GM23248 (cell line): ENCODE measurements around the gene FNDC3B. TPM values are rescaled to one million over a fixed set of nuclear protein-coding genes. Genes with fewer than 3 reads are reported as not detected.

Experiments
- DNase-seq: peaks from one replicate; pipeline ENCODE4 v3.0.0-alpha.2; 2015
- H2AFZ ChIP-seq: fragments of 200-600 bp; sonication (generic); 2 replicates; pipeline ENCODE4 v1.6.1; 2016; ENCODE audit warnings: antibody characterized with exemption
- H3F3A ChIP-seq: fragments of 200-600 bp; sonication (generic); 2 replicates; pipeline ENCODE4 v1.6.1; 2016; ENCODE audit warnings: mild to moderate bottlenecking, antibody characterized with exemption, mixed run types; ENCODE audit not compliant: insufficient read depth
- H3K27ac ChIP-seq: fragments of 200-600 bp; sonication (generic); 2 replicates; pipeline ENCODE4 v1.5.1; 2016; ENCODE audit warnings: mild to moderate bottlenecking
- H3K27me3 ChIP-seq: fragments of 200-600 bp; sonication (generic); replicated peaks from 2 replicates; pipeline ENCODE4 v1.6.1; 2016; ENCODE audit warnings: mild to moderate bottlenecking; ENCODE audit not compliant: insufficient read depth
- H3K36me3 ChIP-seq: fragments of 200-600 bp; sonication (generic); 2 replicates; pipeline ENCODE4 v1.6.1; 2016; ENCODE audit warnings: low read depth, mild to moderate bottlenecking
- H3K4me1 ChIP-seq: fragments of 200-600 bp; sonication (generic); 2 replicates; pipeline ENCODE4 v1.6.1; 2016; ENCODE audit warnings: mild to moderate bottlenecking; ENCODE audit not compliant: insufficient read depth
- H3K4me2 ChIP-seq: fragments of 200-600 bp; sonication (generic); one replicate; pipeline ENCODE4 v1.6.1; 2016; ENCODE audit warnings: mild to moderate bottlenecking; ENCODE audit not compliant: unreplicated experiment
- H3K4me3 ChIP-seq: fragments of 200-600 bp; sonication (generic); 2 replicates; pipeline ENCODE4 v1.5.1; 2016; ENCODE audit warnings: mild to moderate bottlenecking
- H3K79me2 ChIP-seq: fragments of 200-600 bp; sonication (generic); 2 replicates; pipeline ENCODE4 v1.6.1; 2016; ENCODE audit warnings: mild to moderate bottlenecking; ENCODE audit not compliant: insufficient read depth
- H3K9ac ChIP-seq: fragments of 200-600 bp; sonication (generic); 2 replicates; pipeline ENCODE4 v1.6.1; 2016; ENCODE audit warnings: mild to moderate bottlenecking
- H3K9me2 ChIP-seq: fragments of 200-600 bp; sonication (generic); 2 replicates; pipeline ENCODE4 v1.6.1; 2016; ENCODE audit warnings: mixed run types, mild to moderate bottlenecking, moderate library complexity; ENCODE audit not compliant: insufficient read depth
- H3K9me3 ChIP-seq: fragments of 200-600 bp; sonication (generic); one replicate; pipeline ENCODE4 v1.6.1; 2017; ENCODE audit warnings: low read depth
- H4K20me1 ChIP-seq: fragments of 200-600 bp; sonication (generic); 2 replicates; pipeline ENCODE4 v1.6.0; 2016; ENCODE audit not compliant: insufficient read depth
- EZH2 ChIP-seq: fragments of 200-600 bp; sonication (generic); IDR thresholded peaks from 2 replicates; pipeline ENCODE4 v1.6.1; 2018; ENCODE audit warnings: antibody characterized with exemption, mild to moderate bottlenecking; ENCODE audit not compliant: insufficient read depth, poor library complexity, severe bottlenecking
- EZH2phosphoT487 ChIP-seq: fragments of 200-600 bp; sonication (generic); IDR thresholded peaks from 2 replicates; pipeline ENCODE4 v1.6.1; 2018; ENCODE audit warnings: antibody characterized with exemption, moderate library complexity, mild to moderate bottlenecking, low read depth; ENCODE audit not compliant: insufficient read depth
- WGBS, 2 experiments: methylation state at CpG; one replicate each; pipeline ENCODE4 v1.1.6; 2015 to 2017; ENCODE audit warnings: low lambda C conversion rate in 2 of 2, low coverage in 1 of 2; ENCODE audit errors: missing lambda C conversion rate in 2 of 2; 5-methylcytosine and 5-hydroxymethylcytosine counted together
- in situ Hi-C: fragments of 300-500 bp; cut with MboI; formaldehyde crosslinking; loops from 2 replicates; pipeline ENCODE4 v1.15.0; 2020
- polyA plus RNA-seq: library from polyadenylated mRNA; unstranded; fragments of >200 nt; fragmentation: Nextera tagmentation; extraction: Ambion mirVana; gene quantifications from 2 replicates; pipeline ENCODE4 v1.2.1, GENCODE V29; 2016
- total RNA-seq: library from RNA; depleted of rRNA; stranded (reverse); fragments of >200 nt; shearing (Covaris generic); gene quantifications from 2 replicates; pipeline ENCODE4 v1.2.3, GENCODE V29; 2014

FNDC3B gene
- total and polyA plus RNA-seq, 2 experiments from 2014 or later: 85.5 to 123 TPM

DNA sequence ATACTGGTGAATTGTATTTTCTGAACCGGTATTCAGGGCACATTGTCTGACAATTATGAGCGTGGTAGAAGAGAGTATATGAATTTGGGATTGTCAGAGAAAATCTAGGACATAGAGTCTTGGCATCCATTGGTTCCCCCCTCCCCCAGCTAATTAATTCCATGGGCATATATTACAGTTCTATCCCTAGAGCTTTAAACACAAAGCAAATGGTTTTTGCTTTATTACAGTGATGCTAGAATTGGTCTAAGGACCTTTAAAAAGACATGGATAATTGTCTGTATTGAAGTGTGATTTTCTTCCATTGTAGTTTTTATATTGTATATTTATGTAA lies 91.3 kb downstream of the FNDC3B start:
- Histone ChIP-seq H3F3A (peaks cover 75% of the 10 kb centered on the region), H2AFZ (no peak overlapping the region), H3K27me3 (no peaks in the 10 kb centered on the region), H3K9ac (peak overlapping the region; percentile 80), H4K20me1 (0 out of 2 replicates have a peak, but pooled peaks cover 4% of the 10 kb centered on the region), H3K4me2 (peak overlapping the region; percentile 47), H3K36me3 (peaks cover 13% of the 10 kb centered on the region), H3K27ac (peak overlapping the region; percentile 97), H3K9me2 (no peaks in the 10 kb centered on the region), H3K79me2 (peaks cover 95% of the 10 kb centered on the region), H3K4me1 (peaks cover 71% of the 10 kb centered on the region), H3K9me3 (no peaks in the 10 kb centered on the region), H3K4me3 (no peak overlapping the region)
- no peak for TF ChIP-seq EZH2
- TF ChIP-seq EZH2phosphoT487: no peak
- no peak for DNase-seq
- in situ Hi-C loops: no loop called here
- WGBS, 2 experiments: 54 to 57% methylated on average over 2 of the region's 2 CpGs

DNA sequence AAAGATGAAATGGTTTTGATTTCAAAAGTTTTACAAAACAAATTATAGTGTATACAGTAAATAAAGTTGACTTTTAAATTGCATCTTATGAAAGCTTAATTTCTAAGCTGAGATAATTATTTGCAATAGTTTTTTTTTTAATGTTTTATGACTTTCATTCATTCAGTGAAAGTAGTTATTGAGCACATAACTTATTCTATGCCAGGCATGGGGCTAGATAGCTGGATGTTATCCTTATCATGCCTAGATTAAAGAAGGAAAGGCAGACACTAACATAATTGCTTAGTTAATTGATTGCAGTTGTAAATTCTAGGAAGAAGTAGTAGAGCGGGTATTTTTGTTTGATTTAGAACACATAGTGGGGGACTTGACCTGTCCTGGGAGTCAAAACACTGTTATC lies 92.4 kb downstream of the FNDC3B start:
- in situ Hi-C loops: no loop called here
- no peaks in the 10 kb centered on the region for H3K9me3 ChIP-seq
- peaks cover 12% of the 10 kb centered on the region; the same call in 1 of the 2 replicates for H3K36me3 ChIP-seq
- no peak overlapping the region for H3K4me3 ChIP-seq
- no peak overlapping the region for H2AFZ ChIP-seq
- peaks cover 93% of the 10 kb centered on the region for H3K79me2 ChIP-seq
- peaks cover 70% of the 10 kb centered on the region for H3K4me1 ChIP-seq
- H3K27ac ChIP-seq: peak overlapping the region; percentile 97
- H3K9me2 ChIP-seq: no peaks in the 10 kb centered on the region
- no peak overlapping the region for H3K9ac ChIP-seq
- H3K27me3 ChIP-seq: no peaks in the 10 kb centered on the region
- TF ChIP-seq EZH2 (no peak), EZH2phosphoT487 (no peak)
- H4K20me1 ChIP-seq: no peaks in the 10 kb centered on the region
- H3F3A ChIP-seq: peaks cover 75% of the 10 kb centered on the region
- 95 to 97% methylated on average over 1 of the region's 1 CpG for WGBS, 2 experiments
- no peak overlapping the region for H3K4me2 ChIP-seq
- no peak for DNase-seq

DNA sequence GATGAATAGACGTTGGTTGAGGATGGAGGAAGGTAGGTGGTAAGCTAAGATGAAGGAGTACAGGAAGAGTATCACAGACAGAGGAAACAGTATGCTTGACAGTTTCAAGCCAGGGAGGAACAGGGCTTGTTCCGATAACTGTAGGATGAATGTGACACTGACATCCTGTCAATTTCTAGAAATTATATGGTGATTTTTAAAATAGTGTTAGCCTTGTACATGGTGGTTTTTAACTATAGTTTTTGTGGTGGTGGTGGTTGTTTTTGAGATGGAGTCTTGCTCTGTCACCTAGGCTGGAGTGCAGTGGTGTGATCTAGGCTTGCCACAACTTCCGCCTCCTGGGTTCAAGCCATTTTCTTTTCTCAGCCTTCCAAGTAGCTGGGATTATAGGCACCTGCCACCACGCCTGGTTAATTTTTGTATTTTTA lies 92.8 kb downstream of the FNDC3B start:
- no peak for DNase-seq
- Histone ChIP-seq H3K4me1 (peaks cover 70% of the 10 kb centered on the region), H3F3A (peaks cover 75% of the 10 kb centered on the region), H2AFZ (no peak overlapping the region), H3K27ac (peak overlapping the region; percentile 97), H3K4me3 (no peak overlapping the region), H4K20me1 (no peaks in the 10 kb centered on the region), H3K79me2 (peaks cover 93% of the 10 kb centered on the region), H3K4me2 (no peak overlapping the region), H3K9me2 (no peaks in the 10 kb centered on the region), H3K9me3 (no peaks in the 10 kb centered on the region), H3K9ac (no peak overlapping the region), H3K36me3 (peaks cover 8% of the 10 kb centered on the region; the same call in 1 of the 2 replicates), H3K27me3 (no peaks in the 10 kb centered on the region)
- in situ Hi-C loops: no loop called here
- TF ChIP-seq EZH2phosphoT487 (no peak), EZH2 (no peak)
- 94 to 98% methylated on average over 4 of the region's 4 CpGs for WGBS, 2 experiments

DNA sequence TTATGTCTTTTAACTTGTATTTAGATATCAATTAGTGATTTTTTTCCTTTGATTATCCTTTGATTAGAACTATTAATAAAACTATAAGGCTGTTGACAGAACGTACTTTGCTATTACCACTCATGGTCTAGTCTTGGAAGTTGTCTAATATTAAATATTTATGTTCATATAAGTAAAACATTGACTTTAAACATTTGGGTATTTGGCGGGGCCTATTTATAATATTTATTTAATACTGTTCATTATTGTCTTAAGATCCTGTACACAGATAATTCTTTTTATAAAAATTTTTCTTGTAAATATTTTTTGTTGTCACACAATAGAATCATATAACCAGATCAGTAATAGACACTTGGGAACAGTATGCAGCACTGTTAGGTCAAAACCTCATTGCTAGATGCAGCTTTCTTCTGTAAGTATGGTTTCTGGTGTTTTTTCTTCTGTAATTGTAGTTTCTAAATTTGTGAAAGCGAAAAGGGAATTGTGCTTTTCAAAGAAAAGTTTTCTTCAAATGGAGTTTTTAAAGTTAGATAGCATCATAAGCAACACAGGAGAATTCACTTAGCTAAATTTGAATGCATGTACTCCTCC lies 93.4 kb downstream of the FNDC3B start:
- H3K4me2 ChIP-seq: no peak overlapping the region
- DNase-seq: no peak
- TF ChIP-seq EZH2: no peak
- no peak overlapping the region for H2AFZ ChIP-seq
- H3K9ac ChIP-seq: no peak overlapping the region
- no peaks in the 10 kb centered on the region for H4K20me1 ChIP-seq
- H3K4me3 ChIP-seq: no peak overlapping the region
- 96 to 97% methylated on average over 3 of the region's 3 CpGs for WGBS, 2 experiments
- H3K9me3 ChIP-seq: no peaks in the 10 kb centered on the region
- H3K27ac ChIP-seq: 0 out of 2 replicates have a peak overlapping the region, but pooled peaks have one; percentile 3
- H3K27me3 ChIP-seq: no peaks in the 10 kb centered on the region
- peaks cover 76% of the 10 kb centered on the region for H3F3A ChIP-seq
- peaks cover 7% of the 10 kb centered on the region; the same call in 1 of the 2 replicates for H3K36me3 ChIP-seq
- H3K79me2 ChIP-seq: peaks cover 93% of the 10 kb centered on the region
- no peaks in the 10 kb centered on the region for H3K9me2 ChIP-seq
- H3K4me1 ChIP-seq: peaks cover 70% of the 10 kb centered on the region
- in situ Hi-C loops: no loop called here

DNA sequence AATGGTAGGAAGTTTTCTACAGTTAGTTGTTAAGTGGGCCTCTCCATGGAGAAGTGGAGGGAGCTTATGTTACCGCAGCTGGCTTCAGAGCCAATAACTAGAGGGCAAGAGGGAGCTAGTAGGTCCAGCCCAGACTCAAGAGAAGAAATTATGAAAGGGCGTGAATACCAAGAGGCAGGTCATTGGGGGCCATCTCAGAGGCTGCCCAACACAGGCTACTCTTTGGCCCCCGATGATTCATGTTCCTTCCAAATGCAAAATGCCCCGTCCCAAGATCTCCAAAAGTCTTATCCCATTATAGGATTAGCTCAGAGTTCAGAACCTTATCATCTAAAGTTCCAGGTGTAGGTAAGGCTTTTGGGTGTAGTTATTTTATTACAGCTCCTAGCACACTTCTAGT lies 94.5 kb downstream of the FNDC3B start:
- Histone ChIP-seq H3K9ac (no peak overlapping the region), H3K9me2 (no peaks in the 10 kb centered on the region), H3K36me3 (peaks cover 7% of the 10 kb centered on the region; the same call in 1 of the 2 replicates), H3K4me3 (no peak overlapping the region), H3K79me2 (peaks cover 93% of the 10 kb centered on the region), H3K27ac (peak overlapping the region; percentile 91; the same call in 1 of the 2 replicates), H3K27me3 (no peaks in the 10 kb centered on the region), H2AFZ (no peak overlapping the region), H3F3A (peaks cover 80% of the 10 kb centered on the region), H3K4me2 (no peak overlapping the region), H3K9me3 (no peaks in the 10 kb centered on the region), H3K4me1 (peaks cover 71% of the 10 kb centered on the region), H4K20me1 (no peaks in the 10 kb centered on the region)
- 93 to 100% methylated on average over 4 of the region's 4 CpGs for WGBS, 2 experiments
- TF ChIP-seq EZH2phosphoT487 (no peak), EZH2 (no peak)
- no peak for DNase-seq
- in situ Hi-C loops: no loop called here
